Measurements from ENCODE around the gene PKHD1. TPM values are rescaled to one million over a fixed set of nuclear protein-coding genes. Genes with fewer than 3 reads are reported as not detected.

PKHD1 gene
- total and polyA plus RNA-seq, 2 experiments from 2014 or later, result 0.47 to 3.3 TPM

DNA sequence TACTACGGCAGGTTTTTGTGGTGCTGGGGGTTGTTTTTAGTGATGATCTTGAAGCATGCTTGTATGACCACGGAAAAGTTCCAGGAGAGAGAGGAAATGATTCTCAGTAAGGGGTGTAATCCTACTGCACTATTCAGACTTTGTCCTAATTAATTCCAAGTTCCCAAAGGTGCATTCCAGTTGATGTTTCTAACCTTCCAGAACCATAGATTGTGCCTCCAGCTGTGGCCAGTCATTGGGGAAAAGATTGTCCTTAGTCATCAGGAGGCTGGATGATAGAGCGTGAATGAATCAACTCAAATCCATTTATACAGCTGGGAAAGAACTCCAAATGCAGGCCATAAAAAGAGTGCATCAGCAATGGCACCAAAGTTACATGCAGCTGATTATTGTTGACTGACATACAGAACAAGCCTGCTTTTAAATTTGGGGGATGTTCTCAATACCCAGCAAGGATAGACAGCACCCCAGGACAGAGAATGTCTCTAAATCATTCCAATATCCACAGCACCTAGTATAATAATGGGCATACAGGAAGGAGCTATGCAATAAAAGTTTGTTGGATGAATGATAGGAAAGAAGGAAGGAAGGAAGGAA is 27.8 kb upstream of the PKHD1 start:
- H3K9me2 ChIP-seq (replicated peaks; ENCODE audit: insufficient read depth), result no peaks in the 10 kb centered on the region
- no peaks in the 10 kb centered on the region for H3K79me2 ChIP-seq
- no peaks in the 10 kb centered on the region for H3K9me3 ChIP-seq (ENCODE audit: low read depth)
- no peak overlapping the region for H3K4me2 ChIP-seq
- H3K27me3 ChIP-seq, result no peaks in the 10 kb centered on the region
- WGBS (ENCODE audit: low lambda C conversion rate, missing lambda C conversion rate), result 71% methylated on average over 3 of the region's 3 CpGs
- no peaks in the 10 kb centered on the region for H4K20me1 ChIP-seq (ENCODE audit: insufficient read depth, poor library complexity, severe bottlenecking)
- H3K4me3 ChIP-seq, result no peak overlapping the region
- H3K4me1 ChIP-seq (ENCODE audit: insufficient read depth), result peaks cover 3% of the 10 kb centered on the region
- H3K27ac ChIP-seq, result no peak overlapping the region
- DNase-seq (ENCODE audit: low spot score), result no peak
- no peak overlapping the region for H2AFZ ChIP-seq
- TF ChIP-seq EZH2 (IDR thresholded peaks at IDR 0.05; ENCODE audit: borderline replicate concordance) (no peak), EZH2phosphoT487 (IDR thresholded peaks at IDR 0.05; ENCODE audit: low read depth, severe bottlenecking, unreplicated experiment) (no peak)
- TF ChIP-seq, protein P1, sequence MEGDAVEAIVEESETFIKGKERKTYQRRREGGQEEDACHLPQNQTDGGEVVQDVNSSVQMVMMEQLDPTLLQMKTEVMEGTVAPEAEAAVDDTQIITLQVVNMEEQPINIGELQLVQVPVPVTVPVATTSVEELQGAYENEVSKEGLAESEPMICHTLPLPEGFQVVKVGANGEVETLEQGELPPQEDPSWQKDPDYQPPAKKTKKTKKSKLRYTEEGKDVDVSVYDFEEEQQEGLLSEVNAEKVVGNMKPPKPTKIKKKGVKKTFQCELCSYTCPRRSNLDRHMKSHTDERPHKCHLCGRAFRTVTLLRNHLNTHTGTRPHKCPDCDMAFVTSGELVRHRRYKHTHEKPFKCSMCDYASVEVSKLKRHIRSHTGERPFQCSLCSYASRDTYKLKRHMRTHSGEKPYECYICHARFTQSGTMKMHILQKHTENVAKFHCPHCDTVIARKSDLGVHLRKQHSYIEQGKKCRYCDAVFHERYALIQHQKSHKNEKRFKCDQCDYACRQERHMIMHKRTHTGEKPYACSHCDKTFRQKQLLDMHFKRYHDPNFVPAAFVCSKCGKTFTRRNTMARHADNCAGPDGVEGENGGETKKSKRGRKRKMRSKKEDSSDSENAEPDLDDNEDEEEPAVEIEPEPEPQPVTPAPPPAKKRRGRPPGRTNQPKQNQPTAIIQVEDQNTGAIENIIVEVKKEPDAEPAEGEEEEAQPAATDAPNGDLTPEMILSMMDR (IDR thresholded peaks at IDR 0.05; ENCODE audit: poor library complexity), result no peak
- H3K36me3 ChIP-seq (replicated peaks; ENCODE audit: insufficient read depth, low read depth), result no peaks in the 10 kb centered on the region

DNA sequence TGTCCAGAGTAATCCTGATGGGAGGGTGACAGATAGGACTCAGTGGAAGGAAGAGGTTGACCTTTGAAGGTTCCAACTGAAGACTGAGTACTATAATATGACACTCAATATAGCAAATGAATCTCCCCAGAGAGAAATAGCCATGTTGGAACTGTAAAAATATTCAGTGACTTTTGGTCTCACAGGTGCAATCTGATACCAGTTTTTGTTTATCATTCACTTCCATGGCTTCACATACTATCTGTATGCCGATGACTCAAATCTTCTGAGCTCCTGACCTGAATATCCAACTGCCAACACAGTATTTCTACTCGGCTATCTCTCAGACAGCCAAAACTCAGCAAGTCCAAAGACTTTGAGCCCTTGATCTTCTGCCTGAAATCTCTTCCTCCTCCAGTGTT is 21.8 kb upstream of the PKHD1 start:
- Histone ChIP-seq H3K4me2 (no peak overlapping the region), H3K9me2 (replicated peaks; ENCODE audit: insufficient read depth) (no peaks in the 10 kb centered on the region), H3K27ac (no peak overlapping the region), H3K27me3 (no peaks in the 10 kb centered on the region), H4K20me1 (ENCODE audit: insufficient read depth, poor library complexity, severe bottlenecking) (no peaks in the 10 kb centered on the region), H2AFZ (no peak overlapping the region), H3K4me1 (ENCODE audit: insufficient read depth) (no peaks in the 10 kb centered on the region), H3K36me3 (replicated peaks; ENCODE audit: insufficient read depth, low read depth) (no peaks in the 10 kb centered on the region), H3K79me2 (no peaks in the 10 kb centered on the region), H3K9me3 (ENCODE audit: low read depth) (no peaks in the 10 kb centered on the region), H3K4me3 (no peak overlapping the region)
- no peak for DNase-seq (ENCODE audit: low spot score)
- WGBS (ENCODE audit: low lambda C conversion rate, missing lambda C conversion rate), result 76% methylated on average over 2 of the region's 2 CpGs
- TF ChIP-seq, protein P1 (IDR thresholded peaks at IDR 0.05; ENCODE audit: poor library complexity), result no peak
- TF ChIP-seq EZH2phosphoT487 (IDR thresholded peaks at IDR 0.05; ENCODE audit: low read depth, severe bottlenecking, unreplicated experiment) (no peak), EZH2 (IDR thresholded peaks at IDR 0.05; ENCODE audit: borderline replicate concordance) (no peak)

GRCh38 chr6:52108128-52108527 is 20.7 kb upstream of the PKHD1 start:
- Histone ChIP-seq H2AFZ (no peak overlapping the region), H3K79me2 (no peaks in the 10 kb centered on the region), H3K4me3 (no peak overlapping the region), H3K4me2 (no peak overlapping the region), H3K4me1 (ENCODE audit: insufficient read depth) (no peaks in the 10 kb centered on the region), H3K27ac (no peak overlapping the region), H3K9me2 (replicated peaks; ENCODE audit: insufficient read depth) (no peaks in the 10 kb centered on the region), H4K20me1 (ENCODE audit: insufficient read depth, poor library complexity, severe bottlenecking) (no peaks in the 10 kb centered on the region), H3K27me3 (no peaks in the 10 kb centered on the region), H3K36me3 (replicated peaks; ENCODE audit: insufficient read depth, low read depth) (no peaks in the 10 kb centered on the region), H3K9me3 (ENCODE audit: low read depth) (no peaks in the 10 kb centered on the region)
- TF ChIP-seq, protein P1 (IDR thresholded peaks at IDR 0.05; ENCODE audit: poor library complexity), result no peak
- TF ChIP-seq EZH2 (IDR thresholded peaks at IDR 0.05; ENCODE audit: borderline replicate concordance) (no peak), EZH2phosphoT487 (IDR thresholded peaks at IDR 0.05; ENCODE audit: low read depth, severe bottlenecking, unreplicated experiment) (no peak)
- no peak for DNase-seq (ENCODE audit: low spot score)
- 49% methylated on average over 4 of the region's 4 CpGs for WGBS (ENCODE audit: low lambda C conversion rate, missing lambda C conversion rate)

Measured in hepatocyte (in vitro differentiated cells).